Thoracic aorta (tissue), 2 donors: ENCODE measurements around the gene DACH1. TPM values are rescaled to one million over a fixed set of nuclear protein-coding genes. Genes with fewer than 3 reads are reported as not detected.

ENCODE experiments used
- ATAC-seq: fragments of 150-250 bp; one replicate; pipeline ENCODE4 v1.8.0; 2017; ENCODE audit warnings: low read depth; ENCODE audit not compliant: insufficient number of reproducible peaks, low FRiP score
- DNase-seq: peaks from one replicate; pipeline ENCODE4 v3.0.0-alpha.2; 2020; ENCODE audit warnings: low spot score
- H3K27ac ChIP-seq, 2 donors: fragments of 200-600 bp; sonication (generic); 1 replicate in 1 of 2; 2 replicates in 1 of 2; pipeline ENCODE4 v1.5.1; 2016; ENCODE audit warnings: mild to moderate bottlenecking in 2 of 2, moderate library complexity in 2 of 2
- H3K27me3 ChIP-seq: fragments of 200-600 bp; sonication (generic); replicated peaks from 2 replicates; pipeline ENCODE4 v1.6.0; 2016; ENCODE audit warnings: mild to moderate bottlenecking; ENCODE audit not compliant: insufficient read depth
- H3K36me3 ChIP-seq: fragments of 200-600 bp; sonication (generic); one replicate; pipeline ENCODE4 v1.5.1; 2016
- H3K4me1 ChIP-seq, 2 donors: fragments of 200-600 bp; sonication (generic); 1 replicate in 1 of 2; 2 replicates in 1 of 2; pipeline versions ENCODE4 v1.5.1 to v1.6.0; 2016; ENCODE audit warnings: low read depth in 2 of 2, mild to moderate bottlenecking in 1 of 2; ENCODE audit not compliant: control insufficient read depth in 1 of 2
- H3K4me3 ChIP-seq: fragments of 200-600 bp; sonication (generic); 2 replicates; pipeline ENCODE4 v1.5.1; 2016; ENCODE audit warnings: mild to moderate bottlenecking
- H3K9me3 ChIP-seq: fragments of 200-600 bp; sonication (generic); 2 replicates; pipeline ENCODE4 v1.5.1; 2016
- CTCF ChIP-seq: fragments of 200-600 bp; sonication (generic); IDR thresholded peaks from one replicate; pipeline ENCODE4 v1.5.1; 2019; ENCODE audit warnings: antibody characterized with exemption
- total RNA-seq, 2 donors: library from RNA; depleted of rRNA; stranded (reverse); fragments of >200 nt; gene quantifications; one replicate each; pipeline versions ENCODE4 v1.1.0 to v1.2.3, GENCODE V29; 2016

The DACH1 gene
- total RNA-seq, 2 donors from 2014 or later = 0.14 to 1.3 TPM

- no peak overlapping the region for H3K27ac ChIP-seq
- no peaks in the 10 kb centered on the region for H3K9me3 ChIP-seq
- no peaks in the 10 kb centered on the region for H3K4me1 ChIP-seq
- ATAC-seq = no peak
- no peak for TF ChIP-seq CTCF
- DNase-seq = no peak
- H3K27me3 ChIP-seq = no peaks in the 10 kb centered on the region
- H3K4me3 ChIP-seq = no peak overlapping the region
- H3K36me3 ChIP-seq = no peaks in the 10 kb centered on the region
These were observed 164.8 kb downstream of the DACH1 start for GRCh38 chr13:71702253-71702652.

GRCh38 chr13:71701741-71702140, 165.3 kb downstream of the DACH1 start:
- ATAC-seq (no peak), DNase-seq (no peak)
- Histone ChIP-seq H3K4me1 (no peaks in the 10 kb centered on the region), H3K4me3 (no peak overlapping the region), H3K27me3 (no peaks in the 10 kb centered on the region), H3K36me3 (no peaks in the 10 kb centered on the region), H3K27ac (no peak overlapping the region), H3K9me3 (no peaks in the 10 kb centered on the region)
- TF ChIP-seq CTCF = no peak

- no peak for DNase-seq
- H3K4me3 ChIP-seq = no peak overlapping the region
- H3K9me3 ChIP-seq = no peaks in the 10 kb centered on the region
- H3K27ac ChIP-seq = no peak overlapping the region
- no peak for TF ChIP-seq CTCF
- H3K27me3 ChIP-seq = no peaks in the 10 kb centered on the region
- H3K4me1 ChIP-seq = no peaks in the 10 kb centered on the region
- H3K36me3 ChIP-seq = no peaks in the 10 kb centered on the region
- no peak for ATAC-seq
These were observed 167.7 kb downstream of the DACH1 start for GRCh38 chr13:71699342-71699741.

- Histone ChIP-seq H3K4me1 (no peaks in the 10 kb centered on the region), H3K27me3 (no peaks in the 10 kb centered on the region), H3K9me3 (no peaks in the 10 kb centered on the region), H3K4me3 (no peak overlapping the region), H3K36me3 (no peaks in the 10 kb centered on the region), H3K27ac (no peak overlapping the region)
- no peak for ATAC-seq
- TF ChIP-seq CTCF = no peak
- no peak for DNase-seq
These were observed 171.3 kb downstream of the DACH1 start for GRCh38 chr13:71695662-71696061.

GRCh38 chr13:71685072-71685471, 181.9 kb downstream of the DACH1 start:
- ATAC-seq (no peak), DNase-seq (no peak)
- Histone ChIP-seq H3K4me3 (no peak overlapping the region), H3K27me3 (no peaks in the 10 kb centered on the region), H3K9me3 (no peaks in the 10 kb centered on the region), H3K36me3 (no peaks in the 10 kb centered on the region), H3K4me1 (no peaks in the 10 kb centered on the region), H3K27ac (no peak overlapping the region)
- TF ChIP-seq CTCF = no peak
